ENCODE results near the gene TENT4A.
"Not testable (repeated sequence)": the region's sequence is repeated elsewhere in the genome, so short reads cannot be mapped to it uniquely, and the experiment has no call there.

TENT4A gene

GRCh38 chr5:6774207-6774606, 61.0 kb downstream of the TENT4A start:
- not testable (repeated sequence) for DNase-seq

- DNase-seq = no peak
These were observed 61.5 kb downstream of the TENT4A start for GRCh38 chr5:6774721-6775204.

GRCh38 chr5:6775571-6775970, 62.3 kb downstream of the TENT4A start:
- no peak for DNase-seq

GRCh38 chr5:6780802-6781391, 67.7 kb downstream of the TENT4A start:
- no peak for DNase-seq

- no peak for DNase-seq
These were observed 68.5 kb downstream of the TENT4A start for GRCh38 chr5:6781716-6782115.

GRCh38 chr5:6783787-6784186, 70.6 kb downstream of the TENT4A start:
- DNase-seq = no peak

- DNase-seq = no peak
These were observed 71.2 kb downstream of the TENT4A start for GRCh38 chr5:6784481-6784880.

GRCh38 chr5:6785161-6785860, 72.1 kb downstream of the TENT4A start:
- no peak for DNase-seq

- no peak for DNase-seq
These were observed 72.6 kb downstream of the TENT4A start for GRCh38 chr5:6785861-6786180.

GRCh38 chr5:6786786-6787495, 73.7 kb downstream of the TENT4A start:
- DNase-seq = no peak

GRCh38 chr5:6787941-6788340, 74.7 kb downstream of the TENT4A start:
- DNase-seq = no peak

- DNase-seq = no peak
These were observed 75.2 kb downstream of the TENT4A start for GRCh38 chr5:6788439-6788838.

- no peak for DNase-seq
These were observed 75.9 kb downstream of the TENT4A start for GRCh38 chr5:6788956-6789649.

GRCh38 chr5:6790346-6790865, 77.2 kb downstream of the TENT4A start:
- no peak for DNase-seq

- DNase-seq = no peak
These were observed 77.8 kb downstream of the TENT4A start for GRCh38 chr5:6791031-6791430.

GRCh38 chr5:6792376-6792775, 79.1 kb downstream of the TENT4A start:
- no peak for DNase-seq

GRCh38 chr5:6792911-6793471, 79.8 kb downstream of the TENT4A start:
- no peak for DNase-seq

- no peak for DNase-seq
These were observed 88.0 kb downstream of the TENT4A start for GRCh38 chr5:6801236-6801635.

GRCh38 chr5:6803981-6804550, 90.8 kb downstream of the TENT4A start:
- DNase-seq = no peak

GRCh38 chr5:6804766-6805501, 91.7 kb downstream of the TENT4A start:
- no peak for DNase-seq

- DNase-seq = no peak
These were observed 92.6 kb downstream of the TENT4A start for GRCh38 chr5:6805841-6806240.

All from T-helper 9 cell (primary cell).